ENCODE results near the gene RAB20.

- TF ChIP-seq CTBP1 (IDR thresholded peaks at IDR 0.05; ENCODE audit: borderline replicate concordance) = no peak
- no peak for TF ChIP-seq BHLHE40 (IDR thresholded peaks at IDR 0.05; ENCODE audit: borderline replicate concordance)
- TF ChIP-seq FOXK2 (IDR thresholded peaks at IDR 0.05) = no peak
- TF ChIP-seq HDGF (IDR thresholded peaks at IDR 0.05; ENCODE audit: borderline replicate concordance) = no peak
- no peak for TF ChIP-seq L3MBTL2 (conservative IDR thresholded peaks at IDR 0.05)
- TF ChIP-seq PKNOX1 (IDR thresholded peaks at IDR 0.05) = no peak
- no peak for TF ChIP-seq SP1 (IDR thresholded peaks at IDR 0.05)
- TF ChIP-seq TARDBP (IDR thresholded peaks at IDR 0.05) = no peak
- TF ChIP-seq ARNT (IDR thresholded peaks at IDR 0.05) = no peak
- TF ChIP-seq FOXA1 (IDR thresholded peaks at IDR 0.05) = no peak
- TF ChIP-seq ELF4 (IDR thresholded peaks at IDR 0.05) = no peak
- TF ChIP-seq SUZ12 (IDR thresholded peaks at IDR 0.05) = no peak
- TF ChIP-seq NFRKB (IDR thresholded peaks at IDR 0.05) = no peak
These were observed 38.8 kb upstream of the RAB20 start for GRCh38 chr13:110600261-110600819.
